HUDEP-2 (cell line): ENCODE data around the gene SSR1.
"Not testable (repeated sequence)": the region's sequence is repeated elsewhere in the genome, so short reads cannot be mapped to it uniquely, and the experiment has no call there.

Experiments used
- DNase-seq, 76 experiments: peaks; one replicate each; lab custom pipeline; 2025; ENCODE audit not compliant: unreplicated experiment in 76 of 76; lab: John Stamatoyannopoulos, UW

SSR1 gene

DNA sequence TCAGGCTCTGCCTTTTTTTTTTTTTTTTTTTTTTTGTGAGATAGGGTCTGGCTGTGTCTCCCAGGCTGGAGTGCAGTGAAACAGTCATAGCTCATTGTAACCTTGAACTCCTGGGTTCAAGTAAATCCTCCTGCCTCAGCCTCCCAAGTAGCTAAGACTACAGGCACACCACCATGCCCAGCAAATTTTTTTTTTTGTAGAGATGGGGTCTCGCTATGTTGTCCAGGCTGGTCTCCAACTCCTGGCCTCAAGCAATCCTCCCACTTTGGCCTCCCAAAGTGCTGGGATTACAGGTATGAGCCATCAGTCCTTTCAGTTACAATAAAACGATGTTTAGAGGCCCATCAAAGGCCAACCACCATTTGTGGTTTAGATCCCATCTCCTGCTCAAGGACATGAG, 6.4 kb upstream of the SSR1 start:
- not testable (repeated sequence) for DNase-seq

GRCh38 chr6:7317538-7317937, 4.5 kb upstream of the SSR1 start:
- no peak for DNase-seq

- no peak for DNase-seq
Observed at GRCh38 chr6:7316658-7317533, 3.9 kb upstream of the SSR1 start.

GRCh38 chr6:7315948-7316365, 3.0 kb upstream of the SSR1 start:
- no peak for DNase-seq

GRCh38 chr6:7315087-7315947, 2.3 kb upstream of the SSR1 start:
- not testable (repeated sequence) for DNase-seq

- no peak for DNase-seq
Observed at GRCh38 chr6:7314414-7314813, 1.4 kb upstream of the SSR1 start.

DNA sequence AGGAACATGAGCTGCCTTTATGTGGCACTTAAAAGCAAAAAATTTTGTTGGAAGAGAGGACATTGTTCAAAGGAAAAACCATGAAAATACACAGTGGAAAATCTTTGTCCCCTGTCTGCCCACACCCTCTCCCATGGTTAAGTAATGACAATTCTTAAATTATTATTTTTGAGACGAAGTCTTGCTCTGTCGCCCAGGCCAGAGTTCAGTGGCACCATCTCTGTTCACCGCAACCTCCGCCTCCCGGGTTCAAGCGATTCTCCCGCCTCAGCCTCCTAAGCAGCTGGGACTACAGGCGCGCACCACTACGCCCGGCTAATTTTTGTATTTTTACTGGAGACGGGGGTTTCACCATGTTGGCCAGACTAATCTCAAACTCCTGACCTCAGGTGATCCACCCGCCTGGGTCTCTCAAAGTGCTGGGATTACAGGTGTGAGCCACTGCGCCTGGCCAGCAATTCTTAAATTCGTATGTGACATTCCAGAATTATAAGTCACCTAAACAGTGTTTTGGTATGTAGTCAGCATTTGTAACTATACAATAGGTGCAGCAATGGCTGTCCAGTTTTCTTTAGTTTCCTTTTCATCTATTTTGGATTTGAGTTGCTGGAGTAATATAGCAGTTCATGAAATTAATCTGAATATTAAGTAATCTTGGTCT, 636 bp upstream of the SSR1 start:
- no peak for DNase-seq

- DNase-seq, result peak in 27 of 76 experiments; percentile 10 to 50 (median 23)
Observed at GRCh38 chr6:7311917-7312615, 933 bp downstream of the SSR1 start.

- DNase-seq, result no peak
Observed at GRCh38 chr6:7311176-7311575, 1.8 kb downstream of the SSR1 start.

DNA sequence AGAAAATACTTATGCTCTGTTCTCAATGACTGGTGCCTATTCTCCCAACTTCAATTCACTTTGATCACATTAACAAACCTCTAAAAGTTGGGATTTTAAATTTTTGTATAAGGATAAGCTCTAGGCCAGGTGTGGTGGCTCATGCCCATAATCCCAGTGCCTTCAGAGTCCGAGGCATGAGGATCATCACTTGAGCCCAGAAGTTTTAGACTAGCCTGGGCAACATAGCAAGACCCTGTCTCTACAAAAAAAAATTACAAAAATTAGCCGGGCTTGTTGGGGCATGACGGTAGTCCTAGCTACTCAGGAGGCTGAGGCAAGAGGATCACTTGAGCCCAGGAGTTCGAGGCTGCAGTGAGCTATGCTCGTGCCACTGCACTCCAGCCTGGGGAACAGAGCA, 3.9 kb downstream of the SSR1 start:
- no peak for DNase-seq

GRCh38 chr6:7307533-7307932, 5.5 kb downstream of the SSR1 start:
- DNase-seq, result no peak

DNA sequence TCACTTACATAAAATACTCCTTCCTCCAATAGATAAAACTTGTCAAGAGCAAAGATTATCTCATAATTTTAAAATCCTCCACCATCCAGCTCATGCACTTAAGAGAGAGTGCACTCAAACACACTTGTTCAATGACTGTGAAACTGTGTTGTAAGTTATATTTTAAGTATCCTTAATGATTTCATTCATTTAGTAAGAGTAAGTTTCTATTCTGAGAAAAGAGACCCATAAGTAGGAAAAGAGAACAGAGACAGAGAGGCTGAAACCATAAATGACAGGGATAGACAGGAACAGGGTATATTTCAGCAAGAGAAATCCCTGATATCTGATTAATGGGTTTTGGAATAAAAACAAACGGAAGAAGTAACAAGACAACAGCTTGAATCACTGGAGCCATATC, 8.2 kb downstream of the SSR1 start:
- DNase-seq, result no peak

DNA sequence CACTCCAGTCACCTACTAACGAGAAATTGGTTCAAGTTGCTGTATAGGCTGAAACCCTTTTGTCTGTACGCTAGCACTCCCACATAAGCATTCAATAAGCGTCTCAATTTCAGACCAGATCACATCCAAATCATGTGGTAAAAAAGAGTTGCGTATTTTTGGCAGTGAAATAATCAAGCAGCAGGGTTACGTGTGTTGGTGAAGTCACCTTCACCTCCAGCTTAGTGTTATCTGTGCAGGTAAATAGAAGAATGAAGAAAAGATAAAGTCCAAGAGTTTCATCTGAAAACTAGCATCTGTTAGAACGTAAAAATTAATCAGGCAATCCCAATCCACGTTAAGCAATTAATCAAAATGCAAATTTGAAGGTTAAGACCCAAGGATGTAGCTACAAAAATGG, 11.3 kb downstream of the SSR1 start:
- DNase-seq, result no peak

GRCh38 chr6:7300926-7301325, 12.1 kb downstream of the SSR1 start:
- peak in 23 of 76 experiments; percentile 7 to 73 (median 36) for DNase-seq

DNA sequence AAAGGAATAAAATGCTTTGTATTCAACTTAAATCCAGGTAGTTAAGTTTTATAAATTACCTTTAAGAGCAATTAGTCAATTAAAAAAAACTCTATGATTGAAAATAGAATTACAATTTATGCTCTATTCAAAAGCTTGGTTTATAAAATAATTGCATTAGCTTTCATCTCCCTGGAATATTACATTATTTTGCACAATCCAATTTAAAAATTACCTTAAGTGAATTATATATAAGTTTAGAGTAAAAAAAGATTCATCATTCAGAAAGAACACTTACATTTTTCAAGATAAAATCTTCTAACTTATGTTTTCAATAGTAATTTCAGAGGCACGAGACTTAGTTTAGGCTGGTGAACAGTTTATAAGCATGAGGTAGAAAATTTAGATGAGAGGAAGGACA, 14.9 kb downstream of the SSR1 start:
- DNase-seq, result no peak

DNA sequence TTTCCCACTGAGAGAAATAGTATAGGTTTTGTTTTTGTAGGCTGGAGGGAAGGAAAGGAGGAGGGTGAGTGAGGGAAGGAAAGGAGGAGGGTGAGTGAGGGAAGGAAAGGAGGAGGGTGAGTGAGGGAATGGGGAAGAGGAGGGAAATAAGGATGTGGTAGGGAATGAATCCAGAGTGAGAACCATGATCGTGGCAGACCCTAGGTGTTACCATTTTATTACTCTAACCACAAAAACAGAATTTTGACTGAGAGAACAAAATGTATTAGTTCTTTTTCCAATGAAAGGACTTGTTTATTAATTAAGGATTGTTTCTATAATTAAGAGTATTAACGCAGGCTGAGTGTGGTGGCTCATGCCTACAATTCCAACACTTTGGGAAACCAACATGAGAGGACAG, 16.4 kb downstream of the SSR1 start:
- no peak for DNase-seq

- no peak for DNase-seq
Observed at GRCh38 chr6:7295916-7296315, 17.1 kb downstream of the SSR1 start.

GRCh38 chr6:7292596-7293255, 20.3 kb downstream of the SSR1 start:
- no peak for DNase-seq

GRCh38 chr6:7290079-7290478, 22.9 kb downstream of the SSR1 start:
- DNase-seq, result no peak

- DNase-seq, result no peak
Observed at GRCh38 chr6:7285416-7285815, 27.6 kb downstream of the SSR1 start.
